ENCODE data around the gene ARHGEF19.

ARHGEF19 gene

GRCh38 chr1:16243936-16244649, 31.6 kb upstream of the ARHGEF19 start:
- Histone ChIP-seq H3K9me3 (ENCODE audit: insufficient read depth, low read depth, low read length) (no peaks in the 10 kb centered on the region), H4K8ac (ENCODE audit: low read depth, low read length) (no peak overlapping the region), H3K14ac (ENCODE audit: low read length) (peak overlapping the region; percentile 25), H3K27me3 (ENCODE audit: insufficient read depth, low read length) (no peaks in the 10 kb centered on the region), H3K9ac (ENCODE audit: low read length) (no peak overlapping the region), H3K79me2 (ENCODE audit: control insufficient read depth, insufficient read depth, low read length, poor library complexity) (no peaks in the 10 kb centered on the region), H2BK5ac (ENCODE audit: low read depth, low read length, poor library complexity) (no peak overlapping the region), H3K4me2 (ENCODE audit: low read length) (no peak overlapping the region), H3K4ac (ENCODE audit: low read depth, low read length) (no peak overlapping the region), H4K12ac (ENCODE audit: low read depth, low read length) (no peak overlapping the region), H2BK12ac (ENCODE audit: low read length) (peak overlapping the region; percentile 7), H3K4me1 (ENCODE audit: control insufficient read depth in 1 of 2, insufficient read depth in 2 of 2, low read length in 2 of 2) (peaks cover 2 to 4% of the 10 kb centered on the region in 2 experiments), H2AFZ (ENCODE audit: insufficient read depth, low read length, poor library complexity) (no peak overlapping the region), H3K36me3 (ENCODE audit: control insufficient read depth in 1 of 2, insufficient read depth in 2 of 2, low read length in 2 of 2) (peaks cover 5 to 8% of the 10 kb centered on the region in 2 experiments), H3K79me1 (ENCODE audit: low read length) (no peaks in the 10 kb centered on the region), H3K18ac (ENCODE audit: low read length) (no peak overlapping the region), H3K23ac (ENCODE audit: low read length) (no peak overlapping the region), H4K91ac (ENCODE audit: low read depth, low read length) (no peak overlapping the region), H2BK120ac (ENCODE audit: insufficient read depth, low read length, poor library complexity) (no peak overlapping the region), H3K27ac (ENCODE audit: low read depth, low read length) (no peak overlapping the region), H3K4me3 (ENCODE audit: low read depth, low read length) (no peak overlapping the region), H2AK5ac (ENCODE audit: low read length) (peak overlapping the region; percentile 80)
- WGBS (ENCODE audit: extremely low coverage, insufficient coverage, insufficient read length), result no CpG with 5 or more reads among the region's 8 CpGs
- peak; percentile 71 to 88 for DNase-seq

GRCh38 chr1:16243215-16243610, 30.8 kb upstream of the ARHGEF19 start:
- H3K27me3 ChIP-seq (ENCODE audit: insufficient read depth, low read length), result no peaks in the 10 kb centered on the region
- no peak overlapping the region for H3K4me2 ChIP-seq (ENCODE audit: low read length)
- no peak overlapping the region for H3K18ac ChIP-seq (ENCODE audit: low read length)
- H2AFZ ChIP-seq (ENCODE audit: insufficient read depth, low read length, poor library complexity), result no peak overlapping the region
- no peak overlapping the region for H3K27ac ChIP-seq (ENCODE audit: low read depth, low read length)
- H2AK5ac ChIP-seq (ENCODE audit: low read length), result no peak overlapping the region
- H3K23ac ChIP-seq (ENCODE audit: low read length), result no peak overlapping the region
- no CpG with 5 or more reads among the region's 8 CpGs for WGBS (ENCODE audit: extremely low coverage, insufficient coverage, insufficient read length)
- no peak overlapping the region for H4K91ac ChIP-seq (ENCODE audit: low read depth, low read length)
- peaks cover 2 to 4% of the 10 kb centered on the region in 2 experiments for H3K4me1 ChIP-seq (ENCODE audit: control insufficient read depth in 1 of 2, insufficient read depth in 2 of 2, low read length in 2 of 2)
- no peaks in the 10 kb centered on the region for H3K79me2 ChIP-seq (ENCODE audit: control insufficient read depth, insufficient read depth, low read length, poor library complexity)
- no peak overlapping the region for H4K12ac ChIP-seq (ENCODE audit: low read depth, low read length)
- no peak overlapping the region for H2BK120ac ChIP-seq (ENCODE audit: insufficient read depth, low read length, poor library complexity)
- no peak for DNase-seq
- no peak overlapping the region for H3K9ac ChIP-seq (ENCODE audit: low read length)
- H2BK12ac ChIP-seq (ENCODE audit: low read length), result no peak overlapping the region
- no peaks in the 10 kb centered on the region for H3K79me1 ChIP-seq (ENCODE audit: low read length)
- peaks cover 4 to 5% of the 10 kb centered on the region in 2 experiments for H3K36me3 ChIP-seq (ENCODE audit: control insufficient read depth in 1 of 2, insufficient read depth in 2 of 2, low read length in 2 of 2)
- no peaks in the 10 kb centered on the region for H3K9me3 ChIP-seq (ENCODE audit: insufficient read depth, low read depth, low read length)
- H3K4ac ChIP-seq (ENCODE audit: low read depth, low read length), result no peak overlapping the region
- H4K8ac ChIP-seq (ENCODE audit: low read depth, low read length), result no peak overlapping the region
- no peak overlapping the region for H2BK5ac ChIP-seq (ENCODE audit: low read depth, low read length, poor library complexity)
- no peak overlapping the region for H3K4me3 ChIP-seq (ENCODE audit: low read depth, low read length)
- H3K14ac ChIP-seq (ENCODE audit: low read length), result no peak overlapping the region

GRCh38 chr1:16242556-16243214, 30.2 kb upstream of the ARHGEF19 start:
- H3K9me3 ChIP-seq (ENCODE audit: insufficient read depth, low read depth, low read length), result no peaks in the 10 kb centered on the region
- DNase-seq, result no peak
- no peak overlapping the region for H3K18ac ChIP-seq (ENCODE audit: low read length)
- H3K79me2 ChIP-seq (ENCODE audit: control insufficient read depth, insufficient read depth, low read length, poor library complexity), result no peaks in the 10 kb centered on the region
- no peak overlapping the region for H4K91ac ChIP-seq (ENCODE audit: low read depth, low read length)
- H2BK5ac ChIP-seq (ENCODE audit: low read depth, low read length, poor library complexity), result no peak overlapping the region
- H3K4me1 ChIP-seq (ENCODE audit: control insufficient read depth in 1 of 2, insufficient read depth in 2 of 2, low read length in 2 of 2), result peaks cover 2 to 4% of the 10 kb centered on the region in 2 experiments
- H2AFZ ChIP-seq (ENCODE audit: insufficient read depth, low read length, poor library complexity), result no peak overlapping the region
- no peak overlapping the region for H3K4ac ChIP-seq (ENCODE audit: low read depth, low read length)
- H4K8ac ChIP-seq (ENCODE audit: low read depth, low read length), result no peak overlapping the region
- H3K36me3 ChIP-seq (ENCODE audit: control insufficient read depth in 1 of 2, insufficient read depth in 2 of 2, low read length in 2 of 2), result peaks cover 2 to 5% of the 10 kb centered on the region in 2 experiments
- H3K27ac ChIP-seq (ENCODE audit: low read depth, low read length), result no peak overlapping the region
- WGBS (ENCODE audit: extremely low coverage, insufficient coverage, insufficient read length), result no CpG with 5 or more reads among the region's 17 CpGs
- no peak overlapping the region for H3K4me2 ChIP-seq (ENCODE audit: low read length)
- no peak overlapping the region for H2AK5ac ChIP-seq (ENCODE audit: low read length)
- no peak overlapping the region for H3K23ac ChIP-seq (ENCODE audit: low read length)
- no peak overlapping the region for H2BK12ac ChIP-seq (ENCODE audit: low read length)
- H3K9ac ChIP-seq (ENCODE audit: low read length), result no peak overlapping the region
- H3K14ac ChIP-seq (ENCODE audit: low read length), result no peak overlapping the region
- H4K12ac ChIP-seq (ENCODE audit: low read depth, low read length), result no peak overlapping the region
- H3K27me3 ChIP-seq (ENCODE audit: insufficient read depth, low read length), result no peaks in the 10 kb centered on the region
- no peaks in the 10 kb centered on the region for H3K79me1 ChIP-seq (ENCODE audit: low read length)
- no peak overlapping the region for H3K4me3 ChIP-seq (ENCODE audit: low read depth, low read length)
- H2BK120ac ChIP-seq (ENCODE audit: insufficient read depth, low read length, poor library complexity), result no peak overlapping the region

- H3K4me2 ChIP-seq (ENCODE audit: low read length), result no peak overlapping the region
- no peak overlapping the region for H2AFZ ChIP-seq (ENCODE audit: insufficient read depth, low read length, poor library complexity)
Observed at GRCh38 chr1:16241221-16241708, 28.8 kb upstream of the ARHGEF19 start.

More at GRCh38 chr1:16241221-16241708, 28.8 kb upstream of the ARHGEF19 start:
- H4K8ac ChIP-seq (ENCODE audit: low read depth, low read length), result no peak overlapping the region
- no peak overlapping the region for H3K4me3 ChIP-seq (ENCODE audit: low read depth, low read length)
- no peak overlapping the region for H2BK120ac ChIP-seq (ENCODE audit: insufficient read depth, low read length, poor library complexity)
- no peak overlapping the region for H4K91ac ChIP-seq (ENCODE audit: low read depth, low read length)
- H3K9ac ChIP-seq (ENCODE audit: low read length), result no peak overlapping the region
- H3K27ac ChIP-seq (ENCODE audit: low read depth, low read length), result no peak overlapping the region
- H3K36me3 ChIP-seq (ENCODE audit: control insufficient read depth in 1 of 2, insufficient read depth in 2 of 2, low read length in 2 of 2), result peaks cover 0 to 2% of the 10 kb centered on the region in 2 experiments
- WGBS (ENCODE audit: extremely low coverage, insufficient coverage, insufficient read length), result no CpG with 5 or more reads among the region's 10 CpGs
- H3K23ac ChIP-seq (ENCODE audit: low read length), result no peak overlapping the region
- H3K9me3 ChIP-seq (ENCODE audit: insufficient read depth, low read depth, low read length), result no peaks in the 10 kb centered on the region
- H3K79me2 ChIP-seq (ENCODE audit: control insufficient read depth, insufficient read depth, low read length, poor library complexity), result peaks cover 1% of the 10 kb centered on the region
- no peak overlapping the region for H3K14ac ChIP-seq (ENCODE audit: low read length)
- no peaks in the 10 kb centered on the region for H3K79me1 ChIP-seq (ENCODE audit: low read length)
- H2AK5ac ChIP-seq (ENCODE audit: low read length), result no peak overlapping the region
- no peak overlapping the region for H2BK12ac ChIP-seq (ENCODE audit: low read length)
- H4K12ac ChIP-seq (ENCODE audit: low read depth, low read length), result no peak overlapping the region
- no peak overlapping the region for H2BK5ac ChIP-seq (ENCODE audit: low read depth, low read length, poor library complexity)
- DNase-seq, result no peak
- no peak overlapping the region for H3K18ac ChIP-seq (ENCODE audit: low read length)
- H3K4ac ChIP-seq (ENCODE audit: low read depth, low read length), result no peak overlapping the region
- H3K27me3 ChIP-seq (ENCODE audit: insufficient read depth, low read length), result no peaks in the 10 kb centered on the region
- H3K4me1 ChIP-seq (ENCODE audit: control insufficient read depth in 1 of 2, insufficient read depth in 2 of 2, low read length in 2 of 2), result peaks cover 2 to 8% of the 10 kb centered on the region in 2 experiments

All from trophoblast cell (in vitro differentiated cells and primary cell).